Fibroblast of mammary gland (primary cell): ENCODE measurements around the gene MORC1.
"Not testable (repeated sequence)": the region's sequence is repeated elsewhere in the genome, so short reads cannot be mapped to it uniquely, and the experiment has no call there.

Experiments
- DNase-seq: peaks from one replicate; pipeline ENCODE4 v3.0.0-alpha.2; 2010; ENCODE audit warnings: low read depth
- H3K4me3 ChIP-seq: 2 replicates; pipeline ENCODE4 v1.5.1; 2011; ENCODE audit warnings: low read depth, mild to moderate bottlenecking, low read length, moderate library complexity; ENCODE audit not compliant: control insufficient read depth
- CTCF ChIP-seq: conservative IDR thresholded peaks from 2 replicates; pipeline ENCODE4 v1.5.1; 2011; ENCODE audit warnings: low read depth, low read length, inconsistent platforms; ENCODE audit not compliant: control insufficient read depth, insufficient read depth

Gene MORC1

DNA sequence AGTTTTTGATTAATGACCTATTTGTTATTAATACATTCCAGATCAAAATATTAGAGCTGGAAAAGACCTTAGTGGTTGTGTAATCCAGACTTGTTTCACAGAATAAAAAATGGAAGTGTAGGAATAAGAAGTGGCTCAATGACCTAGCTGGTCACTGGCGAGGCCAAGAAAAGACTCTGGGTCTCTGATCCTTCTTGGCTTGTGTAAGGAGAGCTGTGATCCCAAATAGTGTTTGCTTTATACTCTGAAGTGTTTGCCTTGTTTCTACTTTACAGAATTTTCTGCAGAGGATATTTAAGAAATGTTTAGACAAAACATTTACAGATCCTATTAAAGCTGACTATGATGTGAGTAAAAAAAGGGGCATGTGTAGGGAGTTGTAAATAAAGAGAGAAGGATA lies 25.7 kb upstream of the MORC1 start:
- no peak for TF ChIP-seq CTCF
- DNase-seq: no peak
- H3K4me3 ChIP-seq: no peak overlapping the region

DNA sequence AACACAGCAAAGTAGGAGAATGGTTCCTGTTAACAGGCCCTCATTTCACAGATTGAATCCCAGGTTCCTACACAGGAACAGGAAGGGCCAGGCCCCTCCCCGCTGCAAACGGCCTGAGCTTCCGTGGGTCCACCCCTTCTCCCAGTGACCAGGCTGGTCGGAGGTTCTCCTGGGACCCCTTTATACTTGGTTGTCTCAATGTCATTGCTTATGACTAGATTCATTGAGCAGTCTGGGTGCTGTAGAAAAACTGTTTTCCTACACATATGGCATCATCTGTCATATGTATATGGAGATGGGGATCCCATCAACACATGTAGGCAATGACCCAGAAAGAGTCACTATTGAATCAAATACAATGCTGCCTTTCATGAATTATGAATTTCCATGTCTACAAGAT lies 22.4 kb upstream of the MORC1 start:
- DNase-seq: no peak
- no peak for TF ChIP-seq CTCF
- no peak overlapping the region for H3K4me3 ChIP-seq

GRCh38 chr3:109137761-109138160 lies 19.8 kb upstream of the MORC1 start:
- H3K4me3 ChIP-seq: no peak overlapping the region
- TF ChIP-seq CTCF: no peak
- no peak for DNase-seq

DNA sequence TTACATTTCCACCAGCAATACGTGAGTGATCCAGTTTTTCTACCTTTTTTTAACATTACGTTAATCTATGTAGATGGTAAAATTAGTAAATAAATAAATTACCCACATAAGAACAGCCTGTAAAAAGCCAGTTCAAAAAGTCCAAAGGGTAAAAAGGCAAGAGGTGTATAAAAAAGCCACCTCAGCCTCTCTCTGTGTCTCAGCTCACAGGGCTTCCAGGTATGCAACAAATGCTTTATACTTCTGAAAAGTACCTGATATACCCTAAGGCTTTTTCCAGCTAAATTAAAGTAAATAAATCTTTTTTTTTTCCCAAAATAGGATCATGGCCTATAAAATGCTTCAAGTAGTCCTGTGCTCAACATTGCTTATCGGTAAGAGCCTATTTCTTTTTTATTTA lies 18.6 kb upstream of the MORC1 start, which contains the start of gene C3orf85:
Gene C3orf85 (plus strand): TSS at position 197 of the 400 bp plus-strand sequence. CDS start 129 bp downstream, at position 326.
- DNase-seq: no peak
- no peak for TF ChIP-seq CTCF
- no peak within 1 kb of the TSS for H3K4me3 ChIP-seq

DNA sequence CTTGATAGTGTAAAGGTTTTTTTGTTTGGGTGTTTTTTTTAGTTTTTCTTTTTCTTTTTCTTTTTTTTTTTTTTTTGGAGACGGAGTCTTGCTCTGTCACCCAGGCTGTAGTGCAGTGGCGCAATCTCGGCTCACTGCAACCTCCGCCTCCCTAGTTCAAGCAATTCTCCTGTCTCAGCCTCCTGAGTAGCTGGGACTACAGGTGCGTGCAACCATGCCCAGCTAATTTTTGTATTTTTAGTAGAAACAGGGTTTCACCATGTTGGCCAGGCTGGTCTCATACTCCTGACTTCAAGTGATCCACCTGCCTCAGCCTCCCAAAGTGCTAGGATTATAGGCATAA lies 15.5 kb upstream of the MORC1 start:
- DNase-seq: not testable (repeated sequence)

GRCh38 chr3:109132801-109133473 lies 15.0 kb upstream of the MORC1 start:
- no peak overlapping the region for H3K4me3 ChIP-seq
- TF ChIP-seq CTCF: no peak
- DNase-seq: no peak

More for the DNA sequence above, 15.5 kb upstream of the MORC1 start:
- H3K4me3 ChIP-seq: not testable (repeated sequence)

DNA sequence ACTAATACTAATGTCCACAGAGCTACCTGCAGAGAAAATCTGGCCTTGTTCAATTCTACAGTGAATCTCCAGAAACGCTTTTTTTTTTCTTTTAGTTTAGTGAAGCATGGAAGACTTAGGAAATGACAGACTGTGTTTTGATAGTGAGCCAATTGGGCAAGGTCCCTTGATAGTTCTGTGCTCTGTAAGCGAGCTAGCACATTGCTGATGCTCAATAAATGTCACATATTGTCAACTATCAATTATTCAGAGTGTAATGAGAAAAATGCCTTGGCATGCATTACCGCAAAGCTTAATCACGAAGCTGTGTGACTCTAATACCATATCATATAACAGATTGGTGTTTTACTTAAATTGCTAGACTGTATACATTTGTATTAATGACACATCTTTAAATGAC lies 13.3 kb upstream of the MORC1 start:
- no peak for DNase-seq

More for the DNA sequence above, 13.3 kb upstream of the MORC1 start:
- TF ChIP-seq CTCF: no peak
- no peak overlapping the region for H3K4me3 ChIP-seq
